SK-N-SH (cell line): ENCODE results near the gene LSM3. TPM values are rescaled to one million over a fixed set of nuclear protein-coding genes. Genes with fewer than 3 reads are reported as not detected.

Experiments
- CTCF ChIA-PET: fragments of 300-600, 350-600 bp; formaldehyde crosslinking; extraction: SDS; loops from one replicate; lab custom pipeline; 2021; lab: Yijun Ruan, JAX
- POLR2A ChIA-PET: fragments of 350-600 bp; sonication (Branson Sonifier 250); formaldehyde crosslinking; extraction: SDS; loops from one replicate; lab custom pipeline; 2020; ENCODE audit warnings: antibody characterized with exemption, inconsistent platforms; lab: Yijun Ruan, JAX
- DNase-seq: peaks from one replicate; pipeline ENCODE4 v3.0.0; 2012
- H2AFZ ChIP-seq: fragments of 200-600 bp; sonication (generic); 2 replicates; pipeline ENCODE4 v1.8.1; 2016; ENCODE audit warnings: antibody characterized with exemption, mild to moderate bottlenecking, low read depth
- H3F3A ChIP-seq: fragments of 200-600 bp; sonication (generic); replicated peaks from 2 replicates; pipeline ENCODE3; 2016; ENCODE audit warnings: antibody characterized with exemption, mild to moderate bottlenecking; ENCODE audit not compliant: insufficient read depth
- H3K27ac ChIP-seq, 2 experiments: fragments of 200-500 bp in 1 of 2; fragments of 200-600 bp in 1 of 2; sonication (Bioruptor generic) in 1 of 2; sonication (generic), shearing (Covaris generic) in 1 of 2; 2 replicates each; pipeline versions ENCODE4 v1.5.1 to v1.6.1; 2014 to 2016; ENCODE audit warnings: low read depth in 2 of 2, inconsistent platforms in 1 of 2, low read length in 1 of 2, mild to moderate bottlenecking in 1 of 2, mixed read lengths in 1 of 2
- H3K27me3 ChIP-seq: fragments of 200-600 bp; sonication (generic), shearing (Covaris generic); 2 replicates; pipeline ENCODE4 v1.6.1; 2016; ENCODE audit warnings: mixed run types; ENCODE audit not compliant: insufficient read depth
- H3K36me3 ChIP-seq, 2 experiments: fragments of 200-500 bp in 1 of 2; fragments of 200-600 bp in 1 of 2; sonication (Bioruptor generic) in 1 of 2; sonication (generic) in 1 of 2; replicated peaks in 1 of 2; 2 replicates each; pipeline versions ENCODE3 to v1.5.1; 2014 to 2016; ENCODE audit warnings: low read length in 1 of 2, mild to moderate bottlenecking in 1 of 2; ENCODE audit not compliant: insufficient read depth in 2 of 2, control insufficient read depth in 1 of 2
- H3K4me1 ChIP-seq, 2 experiments: fragments of 200-500 bp in 1 of 2; fragments of 200-600 bp in 1 of 2; sonication (Bioruptor generic) in 1 of 2; sonication (generic), shearing (Covaris generic) in 1 of 2; 2 replicates each; pipeline versions ENCODE4 v1.5.1 to v1.6.1; 2014 to 2016; ENCODE audit warnings: low read depth in 1 of 2, low read length in 1 of 2, mixed run types in 1 of 2; ENCODE audit not compliant: insufficient read depth in 2 of 2, control insufficient read depth in 1 of 2
- H3K4me2 ChIP-seq: fragments of 200-600 bp; sonication (generic), shearing (Covaris generic); 2 replicates; pipeline ENCODE4 v1.6.1; 2017; ENCODE audit warnings: mixed run types
- H3K4me3 ChIP-seq, 2 experiments: fragments of 200-500 bp in 1 of 2; fragments of 200-600 bp in 1 of 2; sonication (Bioruptor generic) in 1 of 2; sonication (generic), shearing (Covaris generic) in 1 of 2; 2 replicates each; pipeline versions ENCODE4 v1.5.1 to v1.8.1; 2014 to 2016; ENCODE audit warnings: low read depth in 2 of 2, inconsistent platforms in 1 of 2, low read length in 1 of 2, mild to moderate bottlenecking in 1 of 2, mixed read lengths in 1 of 2, moderate library complexity in 1 of 2
- H3K79me2 ChIP-seq: fragments of 200-600 bp; sonication (generic); 2 replicates; pipeline ENCODE4 v1.8.1; 2017; ENCODE audit warnings: mild to moderate bottlenecking; ENCODE audit not compliant: insufficient read depth
- H3K9ac ChIP-seq: fragments of 200-600 bp; sonication (generic); 2 replicates; pipeline ENCODE4 v1.6.1; 2017; ENCODE audit warnings: mixed run types
- H3K9me2 ChIP-seq: fragments of 200-600 bp; sonication (generic); 2 replicates; pipeline ENCODE4 v1.6.1; 2017; ENCODE audit warnings: mixed run types
- H3K9me3 ChIP-seq: fragments of 200-600 bp; sonication (generic); 2 replicates; pipeline ENCODE4 v1.6.1; 2017; ENCODE audit warnings: mixed run types, mild to moderate bottlenecking, moderate library complexity
- H4K20me1 ChIP-seq: fragments of 200-600 bp; sonication (generic); 2 replicates; pipeline ENCODE4 v1.6.1; 2017; ENCODE audit warnings: mild to moderate bottlenecking, mixed run types; ENCODE audit not compliant: insufficient read depth
- CHD2 ChIP-seq: fragments of 150-350 bp; IDR thresholded peaks from 2 replicates; pipeline ENCODE4 v1.6.1; 2018; ENCODE audit warnings: low read length; ENCODE audit not compliant: partially characterized antibody
- ELF1 ChIP-seq: IDR thresholded peaks from 2 replicates; pipeline ENCODE4 v1.4.0; 2012
- EZH2phosphoT487 ChIP-seq: fragments of 200-600 bp; sonication (generic); IDR thresholded peaks from 2 replicates; pipeline ENCODE4 v1.6.1; 2017; ENCODE audit warnings: low read depth, mixed run types, mild to moderate bottlenecking, antibody characterized with exemption, moderate library complexity, borderline replicate concordance
- FOSL2 ChIP-seq: IDR thresholded peaks from 2 replicates; pipeline ENCODE4 v1.4.0; 2012; ENCODE audit warnings: low read depth, mild to moderate bottlenecking, moderate library complexity, borderline replicate concordance
- FOXJ3 ChIP-seq: sonication (generic); formaldehyde crosslinking; IDR thresholded peaks from 2 replicates; pipeline ENCODE4 v1.5.1; 2020; ENCODE audit warnings: mild to moderate bottlenecking, missing genetic modification reagents
- FOXM1 ChIP-seq: IDR thresholded peaks from 2 replicates; pipeline ENCODE4 v1.4.0; 2012; ENCODE audit warnings: low read depth, mild to moderate bottlenecking
- JUND ChIP-seq: IDR thresholded peaks from 2 replicates; pipeline ENCODE4 v1.4.0; 2012
- MEF2A ChIP-seq: IDR thresholded peaks from 2 replicates; pipeline ENCODE4 v1.4.0; 2012; ENCODE audit warnings: low read depth, borderline replicate concordance
- NRF1 ChIP-seq: IDR thresholded peaks from 2 replicates; pipeline ENCODE4 v1.6.1; 2012; ENCODE audit warnings: low read depth, mild to moderate bottlenecking, low read length
- RCOR1 ChIP-seq: fragments of 150-350 bp; IDR thresholded peaks from 2 replicates; pipeline ENCODE4 v1.6.1; 2017; ENCODE audit warnings: antibody characterized with exemption, low read length
- REST ChIP-seq: IDR thresholded peaks from 2 replicates; pipeline ENCODE4 v1.6.1; 2012; ENCODE audit warnings: mild to moderate bottlenecking, low read depth, low read length, moderate library complexity
- RFX5 ChIP-seq: IDR thresholded peaks from 2 replicates; pipeline ENCODE4 v1.6.1; 2012; ENCODE audit warnings: mild to moderate bottlenecking, improper control_type of control experiment, low read length
- SMC3 ChIP-seq: IDR thresholded peaks from 2 replicates; pipeline ENCODE4 v1.6.1; 2012; ENCODE audit warnings: low read depth, low read length, improper control_type of control experiment
- TCF12 ChIP-seq: IDR thresholded peaks from 2 replicates; pipeline ENCODE4 v1.4.0; 2012
- USF2 ChIP-seq: fragments of 150-350 bp; IDR thresholded peaks from 2 replicates; pipeline ENCODE4 v1.6.1; 2017; ENCODE audit warnings: antibody characterized with exemption, low read length, low read depth, borderline replicate concordance
- WGBS: methylation state at CpG from one replicate; pipeline ENCODE4 v1.1.6; 2017; ENCODE audit warnings: low lambda C conversion rate; 5-methylcytosine and 5-hydroxymethylcytosine counted together
- polyA plus RNA-seq, 3 experiments: library from polyadenylated mRNA; depleted of rRNA; stranded (reverse); fragments of >200 nt; gene quantifications; 2 replicates each; pipeline ENCODE4 v1.2.3, GENCODE V29; 2012

LSM3 gene
- polyA plus RNA-seq, 1 of the 3 experiments (the other 2 are of a cell fraction): 5.1 TPM

GRCh38 chr3:14209581-14210289 is 31.1 kb downstream of the LSM3 start:
- Histone ChIP-seq H3K27me3 (no peaks in the 10 kb centered on the region), H3K27ac (peak overlapping the region; percentile 73 to 82; a peak in 3 of 4 replicates), H3K9me2 (no peaks in the 10 kb centered on the region), H3K9ac (no peak overlapping the region), H2AFZ (no peak overlapping the region), H3K79me2 (no peaks in the 10 kb centered on the region), H3K4me2 (no peak overlapping the region), H3K4me3 (no peak overlapping the region), H3K36me3 (no peaks in the 10 kb centered on the region), H4K20me1 (no peaks in the 10 kb centered on the region), H3K9me3 (no peaks in the 10 kb centered on the region), H3F3A (peaks cover 19% of the 10 kb centered on the region), H3K4me1 (peaks cover 4 to 6% of the 10 kb centered on the region in 2 experiments; a peak in 2 of 4 replicates)
- WGBS: 80% methylated on average over 14 of the region's 14 CpGs
- TF ChIP-seq NRF1 (no peak), SMC3 (no peak)
- no peak for DNase-seq
- ChIA-PET CTCF (interaction anchor here (0.8 to 7.8 kb wide), 3 partner anchors 14 to 314 kb away, joined by 3 to 34 read pairs (median 3); no protein-coding TSS in a partner anchor), POLR2A (no interaction called here)

GRCh38 chr3:14210290-14210688 is 31.7 kb downstream of the LSM3 start:
- Histone ChIP-seq H3K9me2 (no peaks in the 10 kb centered on the region), H3F3A (peaks cover 19% of the 10 kb centered on the region), H3K9ac (no peak overlapping the region), H3K4me2 (peak overlapping the region; percentile 68; the same call in 1 of the 2 replicates), H2AFZ (no peak overlapping the region), H3K27me3 (no peaks in the 10 kb centered on the region), H3K9me3 (no peaks in the 10 kb centered on the region), H3K4me3 (no peak overlapping the region), H4K20me1 (no peaks in the 10 kb centered on the region), H3K79me2 (no peaks in the 10 kb centered on the region), H3K4me1 (peaks cover 2 to 4% of the 10 kb centered on the region in 2 experiments; a peak in 2 of 4 replicates), H3K27ac (peak overlapping the region; percentile 73 to 82; a peak in 3 of 4 replicates), H3K36me3 (no peaks in the 10 kb centered on the region)
- DNase-seq: no peak
- CTCF ChIA-PET: interaction anchor here (0.6 to 7.8 kb wide), 3 partner anchors 15 to 338 kb away, joined by 3 to 34 read pairs (median 3); no protein-coding TSS in a partner anchor
- no peak for TF ChIP-seq FOXM1
- no peak for TF ChIP-seq ELF1
- no peak for TF ChIP-seq FOXJ3 (CRISPR knock-in tag)
- POLR2A ChIA-PET: no interaction called here
- WGBS: 67% methylated on average over 3 of the region's 3 CpGs

GRCh38 chr3:14210843-14211594 is 32.4 kb downstream of the LSM3 start:
- H2AFZ ChIP-seq: no peak overlapping the region
- no peak for DNase-seq
- peaks cover 2 to 4% of the 10 kb centered on the region in 2 experiments; a peak in 2 of 4 replicates for H3K4me1 ChIP-seq
- H3K9me3 ChIP-seq: no peaks in the 10 kb centered on the region
- H3K27me3 ChIP-seq: no peaks in the 10 kb centered on the region
- POLR2A ChIA-PET: interaction anchor here (0.6 kb wide), 1 partner anchor 73 kb away, joined by 3 read pairs; no protein-coding TSS in a partner anchor
- H4K20me1 ChIP-seq: no peaks in the 10 kb centered on the region
- H3K79me2 ChIP-seq: no peaks in the 10 kb centered on the region
- peaks cover 19% of the 10 kb centered on the region for H3F3A ChIP-seq
- H3K9me2 ChIP-seq: no peaks in the 10 kb centered on the region
- 45% methylated on average over 4 of the region's 4 CpGs for WGBS
- peak overlapping the region; percentile 73 to 82 for H3K27ac ChIP-seq
- CTCF ChIA-PET: interaction anchor here (0.6 to 8.1 kb wide), 5 partner anchors 7 to 337 kb away, joined by 3 to 115 read pairs (median 3); no protein-coding TSS in a partner anchor
- H3K9ac ChIP-seq: no peak overlapping the region; the same call in 1 of the 2 replicates
- peak overlapping the region in 1 of 2 experiments; percentile 21; a peak in 1 of 4 replicates for H3K4me3 ChIP-seq
- peak overlapping the region; percentile 68 for H3K4me2 ChIP-seq
- H3K36me3 ChIP-seq: no peaks in the 10 kb centered on the region
- TF ChIP-seq USF2 (no peak), JUND (peak; percentile 41), RFX5 (no peak), FOSL2 (peak; percentile 56), EZH2phosphoT487 (no peak), CHD2 (no peak), REST (no peak), MEF2A (0 out of 2 replicates have a peak, but pooled peaks have one; percentile 10), RCOR1 (no peak), SMC3 (no peak), TCF12 (peak; percentile 83)
